Ramos (cell line): ENCODE measurements around the gene LHX6.

Experiments
- in situ Hi-C: fragments of 300-500 bp; cut with MboI; formaldehyde crosslinking; loops from one replicate; pipeline ENCODE4 v1.14.3; 2022; ENCODE audit warnings: low sequenced_read_pairs; ENCODE audit not compliant: unreplicated experiment

The LHX6 gene

DNA sequence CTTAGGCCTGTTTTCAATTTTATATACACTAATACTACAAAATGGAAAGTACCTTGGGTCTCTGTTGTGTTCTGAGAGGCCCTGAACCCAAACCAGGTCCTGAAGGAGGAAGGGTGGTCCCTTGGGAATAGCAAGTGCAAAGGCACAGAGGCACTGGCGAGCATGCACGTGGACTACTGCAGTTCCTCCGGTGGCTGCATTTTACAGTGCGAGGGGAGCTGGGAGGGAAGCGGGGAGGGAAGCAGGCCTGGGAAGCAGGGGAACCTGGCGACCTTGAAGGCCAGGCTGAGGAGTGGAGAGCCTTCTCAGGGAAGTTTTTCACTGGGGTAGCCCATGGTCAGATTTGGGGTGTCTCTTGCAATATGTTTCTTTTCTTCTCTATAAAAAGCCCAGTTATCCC lies 35.1 kb downstream of the LHX6 start:
- in situ Hi-C loops: no loop called here

DNA sequence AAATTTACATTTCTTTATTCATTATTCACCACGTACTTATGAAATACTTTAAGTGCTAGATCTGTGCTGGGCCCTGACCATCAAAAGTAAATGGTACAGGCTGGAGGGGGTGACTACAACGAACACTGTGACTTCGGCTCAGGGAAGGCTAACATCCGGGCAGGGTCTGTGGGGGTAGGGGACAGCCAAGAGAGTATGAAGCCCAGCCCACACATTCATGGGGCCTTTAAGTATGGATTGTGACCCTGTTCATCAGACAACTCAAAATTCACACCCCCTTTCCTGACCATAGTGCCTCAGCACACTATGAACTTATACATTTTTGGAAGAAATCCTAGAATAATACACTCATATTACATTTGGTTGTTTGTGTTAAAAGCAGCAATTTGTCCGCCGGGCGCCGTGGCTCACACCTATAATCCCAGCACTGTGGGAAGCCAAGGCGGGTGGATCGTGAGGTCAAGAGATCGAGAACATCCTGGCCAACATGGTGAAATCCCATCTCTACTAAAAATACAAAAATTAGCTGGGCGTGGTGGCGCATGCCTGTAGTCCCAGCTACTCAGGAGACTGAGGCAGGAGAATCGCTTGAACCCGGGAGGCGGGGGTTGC lies 35.7 kb downstream of the LHX6 start:
- in situ Hi-C loops: no loop called here

DNA sequence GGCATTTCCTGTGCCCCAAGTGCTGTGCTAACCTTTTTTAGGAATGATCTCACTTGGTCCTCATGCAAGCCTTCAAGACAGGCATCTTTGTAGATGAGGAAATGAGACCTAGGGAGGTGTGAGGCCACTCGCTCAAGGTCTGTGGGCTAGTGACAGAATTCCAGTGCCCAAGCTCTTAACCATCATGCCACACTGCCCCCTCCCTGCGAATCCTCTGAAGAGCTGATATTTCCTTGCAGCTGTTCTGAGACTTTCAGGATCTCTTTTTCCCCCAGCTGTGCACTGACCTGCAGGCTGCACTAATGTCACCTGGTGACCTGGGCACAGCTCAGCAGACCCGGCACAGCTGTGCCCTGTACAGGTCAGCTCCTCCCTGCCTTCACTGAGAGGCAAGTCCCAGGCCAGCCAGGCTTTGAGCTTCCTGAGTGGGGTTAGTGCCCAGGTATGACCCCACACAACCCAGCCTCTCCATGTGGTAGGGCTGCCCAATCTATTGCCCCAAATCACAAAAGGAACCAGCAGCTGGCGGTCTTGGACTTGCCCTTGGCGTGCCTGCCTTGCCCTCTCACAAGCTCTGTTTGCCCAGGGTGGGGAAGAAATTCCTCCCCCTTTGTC lies 36.4 kb downstream of the LHX6 start:
- in situ Hi-C loops: no loop called here

DNA sequence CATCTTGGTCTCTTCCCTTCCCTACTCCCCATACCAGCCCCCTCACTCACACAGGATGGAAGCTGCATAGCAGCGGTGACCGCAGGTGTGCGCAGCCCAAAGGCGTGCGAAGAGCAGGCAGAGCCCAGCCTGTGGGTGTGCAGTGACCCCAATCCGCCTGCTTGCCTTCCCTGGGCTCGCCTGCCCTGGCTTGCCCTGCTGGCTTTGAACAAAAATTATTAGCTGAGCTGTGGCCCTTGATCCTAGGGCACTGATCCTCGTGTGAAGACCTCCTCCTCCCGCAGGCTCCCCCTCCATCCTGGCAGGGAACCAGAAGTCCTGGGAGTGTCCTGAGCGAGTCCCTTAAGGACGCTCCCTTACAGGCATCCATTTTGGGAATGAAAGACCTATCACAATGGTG lies 37.2 kb downstream of the LHX6 start:
- in situ Hi-C loops: no loop called here

DNA sequence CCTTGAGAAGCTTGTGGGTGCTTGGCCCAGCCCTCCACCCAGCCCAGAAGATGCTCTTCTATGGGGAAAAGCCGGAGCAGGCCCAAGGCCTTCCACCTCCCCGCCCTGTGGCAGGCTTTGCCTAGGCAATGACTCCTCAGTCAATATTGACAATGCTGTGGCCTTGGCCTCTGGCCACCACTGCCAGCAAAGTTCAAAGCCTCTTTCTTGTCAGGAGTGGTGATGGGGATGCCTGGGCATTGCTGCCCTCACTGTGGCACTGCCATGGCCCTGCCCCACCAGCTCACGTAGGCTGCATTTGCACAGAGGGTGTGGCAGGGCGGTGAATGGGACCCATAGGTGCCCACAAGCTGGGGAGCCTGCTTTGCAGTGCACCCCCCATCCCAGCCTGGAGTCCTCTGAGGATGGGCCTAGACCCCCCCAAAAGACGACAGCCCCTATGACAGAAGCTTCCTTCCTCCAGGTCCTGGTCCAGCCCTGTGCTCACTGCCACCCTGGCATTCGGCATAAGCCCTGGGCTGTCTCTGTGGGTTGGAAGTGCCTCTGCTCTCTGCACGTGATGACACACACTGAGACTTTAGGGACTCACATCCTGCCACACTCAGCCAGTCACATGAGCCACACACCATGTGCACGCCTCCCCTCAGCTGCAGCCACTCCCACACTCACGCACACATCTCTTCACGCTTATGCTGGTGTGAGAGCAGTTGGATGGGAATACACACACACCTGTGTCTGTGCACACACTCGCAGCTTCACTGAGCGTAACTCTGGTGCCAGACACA lies 38.0 kb downstream of the LHX6 start:
- in situ Hi-C loops: no loop called here

DNA sequence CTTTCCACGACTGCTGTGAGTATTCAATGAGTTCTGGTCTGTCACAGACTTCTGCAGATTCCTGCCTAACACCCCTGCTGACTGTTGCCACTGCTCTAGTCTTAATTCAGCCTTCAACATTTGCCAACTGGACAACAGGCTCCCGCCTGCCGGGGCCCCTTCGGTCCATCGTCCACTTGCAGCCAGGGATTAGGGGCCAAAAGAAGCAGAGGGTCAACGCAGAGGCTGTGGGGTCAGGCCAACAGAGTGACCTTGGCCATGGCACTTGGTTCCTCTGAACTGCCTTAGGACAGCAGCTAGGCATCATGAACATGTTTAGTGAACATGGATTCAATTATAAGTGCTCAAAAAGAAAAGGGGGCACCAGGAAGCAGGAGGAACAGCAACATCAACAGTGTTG lies 40.4 kb downstream of the LHX6 start:
- in situ Hi-C loops: no loop called here

DNA sequence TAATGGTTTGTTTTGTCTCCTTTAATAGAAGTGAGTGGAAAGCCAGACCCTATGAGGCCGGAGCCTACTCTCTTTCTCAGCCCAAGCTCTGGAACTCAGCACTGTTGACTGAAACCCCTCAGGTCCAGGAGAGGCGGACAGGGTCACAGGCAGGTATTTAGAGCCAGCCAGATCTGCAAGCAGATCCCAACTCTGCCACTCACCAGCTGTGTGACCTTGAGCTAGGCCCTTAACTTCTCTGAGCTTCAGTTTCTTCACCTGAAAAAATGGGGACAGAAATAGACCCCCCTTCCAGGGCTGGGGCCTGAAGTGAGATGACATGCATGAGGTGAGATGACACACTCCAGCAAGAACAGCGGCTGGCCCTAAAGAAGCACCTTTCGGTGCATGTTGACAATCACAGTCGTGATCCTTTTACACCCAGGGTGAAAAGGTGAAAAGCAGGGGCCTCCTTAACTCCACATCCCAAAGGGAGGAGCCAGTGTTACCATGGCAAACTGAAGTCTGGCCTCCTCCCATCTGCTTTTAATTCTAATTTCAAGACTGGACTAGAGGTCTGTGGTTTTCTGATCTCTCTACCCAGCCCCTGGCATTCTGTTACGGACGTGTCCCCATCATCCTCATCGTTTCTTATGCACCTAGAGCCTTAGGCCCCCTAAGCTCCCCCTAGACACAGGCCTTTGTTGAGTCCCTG lies 41.8 kb downstream of the LHX6 start:
- in situ Hi-C loops: no loop called here

DNA sequence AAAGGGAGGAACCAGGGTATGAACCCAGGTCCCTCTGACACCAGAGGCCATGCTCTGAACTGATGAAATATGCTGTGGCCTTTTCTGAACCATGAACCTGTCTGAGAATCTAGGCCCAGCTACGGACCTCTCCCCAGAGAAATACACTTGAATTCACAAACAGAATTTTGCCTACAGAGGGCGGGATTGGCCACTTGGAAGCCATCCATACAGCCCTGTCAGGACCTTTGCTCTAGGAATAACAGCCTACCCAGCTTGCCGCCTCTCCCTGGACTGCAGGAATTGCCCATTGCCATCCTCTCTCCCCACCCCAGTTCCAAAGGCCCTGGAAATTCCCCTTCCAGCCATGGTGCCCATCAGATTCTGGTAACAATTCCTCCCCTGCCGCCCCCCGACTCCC lies 42.5 kb downstream of the LHX6 start:
- in situ Hi-C loops: no loop called here

DNA sequence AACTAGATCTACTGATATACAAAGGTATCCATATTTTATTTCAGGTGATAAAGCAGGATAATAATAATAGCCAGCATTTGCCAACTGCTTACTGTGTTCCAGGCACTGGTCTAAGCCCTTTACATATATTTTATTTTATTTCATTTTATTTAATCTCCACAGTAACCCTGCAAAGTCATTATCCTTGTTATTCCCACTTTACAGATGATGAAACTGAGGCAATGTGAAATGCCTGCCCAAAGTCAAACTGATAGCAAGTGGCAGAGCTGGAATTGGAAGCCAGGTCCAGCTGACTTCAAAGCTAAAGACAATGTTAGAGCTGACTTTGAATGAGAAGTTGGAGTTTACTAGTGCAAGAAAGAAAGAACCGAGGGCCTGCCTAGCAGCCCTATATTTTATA lies 44.2 kb downstream of the LHX6 start:
- in situ Hi-C loops: no loop called here

DNA sequence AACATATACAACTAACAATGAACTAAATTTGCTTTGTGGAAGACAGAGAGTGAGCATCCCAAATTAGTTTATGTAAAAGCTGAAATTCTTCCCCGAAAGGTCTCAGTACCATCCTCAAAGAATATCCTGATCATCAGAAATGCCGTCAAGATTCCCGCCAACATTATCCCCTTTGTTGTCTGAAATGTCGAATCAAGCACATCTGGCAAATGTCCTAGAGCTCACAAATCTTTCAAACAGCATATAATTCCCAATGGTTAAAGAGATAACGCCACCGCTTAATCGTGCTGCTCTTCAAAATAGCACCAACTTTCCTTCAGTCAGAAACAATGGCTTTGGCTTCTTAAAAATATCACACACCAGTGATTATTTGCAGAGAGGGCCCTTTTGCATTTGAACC lies 45.3 kb downstream of the LHX6 start:
- in situ Hi-C loops: no loop called here

DNA sequence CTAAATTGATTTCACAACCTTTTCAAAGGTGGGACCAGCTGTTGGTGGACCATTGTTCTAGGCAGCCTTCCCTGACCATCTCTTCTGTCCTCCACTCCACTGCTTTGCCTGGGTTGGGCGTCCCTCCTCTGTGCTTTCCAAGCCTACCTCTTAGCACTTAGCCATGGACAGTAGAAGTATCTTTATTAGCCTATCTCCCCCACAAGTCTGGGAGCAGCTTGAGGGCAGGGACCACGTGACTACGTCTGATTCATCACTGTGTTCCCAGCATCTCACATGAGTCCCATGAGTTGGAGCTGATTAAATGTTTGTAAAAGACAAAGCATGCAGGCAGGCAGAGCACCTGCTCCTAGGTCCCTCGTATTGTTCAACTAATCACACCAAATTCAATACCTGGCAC lies 48.1 kb downstream of the LHX6 start:
- in situ Hi-C loops: no loop called here

DNA sequence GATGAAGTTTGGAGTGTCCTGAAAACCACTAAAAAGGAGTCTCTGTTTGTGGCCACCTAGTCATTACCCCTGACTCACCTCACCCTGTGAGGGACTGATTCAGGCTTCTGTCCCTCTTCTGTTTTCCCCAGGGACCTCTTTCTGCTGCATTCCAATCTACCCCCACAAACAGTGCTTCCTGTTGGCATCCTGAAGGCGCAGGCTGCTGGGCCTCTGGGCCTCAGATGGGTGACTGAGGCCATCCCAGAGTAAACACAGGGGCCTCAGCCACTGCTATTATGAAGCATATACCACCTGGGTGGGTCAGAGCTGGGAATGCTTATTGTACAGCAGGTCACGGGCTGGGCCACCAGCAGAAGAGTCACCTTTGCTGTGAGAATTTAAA lies 49.1 kb downstream of the LHX6 start:
- in situ Hi-C loops: no loop called here

DNA sequence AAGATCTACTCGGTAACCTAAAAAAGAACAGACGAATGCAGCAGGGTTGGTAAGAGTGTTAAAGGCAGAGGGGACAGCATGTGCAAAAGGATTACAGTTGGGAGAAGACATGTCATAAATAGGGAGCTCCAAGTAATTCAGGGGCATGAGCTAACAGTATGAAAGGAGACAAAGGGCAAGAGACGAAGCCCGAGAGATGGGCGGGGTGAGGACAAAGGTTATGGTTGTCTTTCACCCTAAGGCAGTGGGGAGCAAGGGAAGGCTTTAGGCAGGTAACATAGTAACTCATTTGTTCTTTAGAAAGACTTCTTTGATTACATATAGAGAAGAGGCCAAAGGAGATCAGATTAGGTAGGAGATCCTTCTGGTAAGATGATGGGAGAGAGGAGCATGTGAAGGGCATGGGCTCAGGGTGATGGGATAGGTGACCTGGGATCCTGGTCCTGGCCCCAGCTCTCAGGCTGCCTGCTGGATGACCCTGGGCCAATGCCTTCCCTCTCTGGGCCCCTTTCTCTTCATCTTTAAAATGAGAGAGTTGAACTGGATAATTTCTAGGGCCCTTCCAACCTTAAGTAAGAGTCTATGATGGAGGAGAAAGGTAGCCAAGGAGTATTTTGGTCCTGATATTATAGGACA lies 49.6 kb downstream of the LHX6 start:
- in situ Hi-C loops: no loop called here

DNA sequence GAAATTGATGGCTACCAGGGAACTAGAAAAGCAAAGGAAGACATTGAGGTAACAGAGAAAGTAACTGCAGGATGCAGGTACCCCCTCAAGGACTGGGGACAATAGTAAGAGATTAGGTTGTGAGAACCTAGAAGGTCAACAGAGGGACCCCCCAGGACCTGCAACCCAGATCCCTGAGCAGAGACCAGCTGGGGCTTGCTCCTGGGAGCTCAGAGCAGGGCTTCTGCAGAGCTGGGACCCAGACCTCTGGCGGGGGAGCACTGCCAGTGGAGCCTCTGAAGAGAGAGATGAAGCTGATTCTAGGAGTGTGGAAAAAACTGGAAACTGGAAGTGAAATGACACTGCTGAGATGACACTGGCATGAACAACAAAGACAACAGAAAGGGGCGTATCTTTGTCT lies 51.8 kb downstream of the LHX6 start:
- in situ Hi-C loops: no loop called here

DNA sequence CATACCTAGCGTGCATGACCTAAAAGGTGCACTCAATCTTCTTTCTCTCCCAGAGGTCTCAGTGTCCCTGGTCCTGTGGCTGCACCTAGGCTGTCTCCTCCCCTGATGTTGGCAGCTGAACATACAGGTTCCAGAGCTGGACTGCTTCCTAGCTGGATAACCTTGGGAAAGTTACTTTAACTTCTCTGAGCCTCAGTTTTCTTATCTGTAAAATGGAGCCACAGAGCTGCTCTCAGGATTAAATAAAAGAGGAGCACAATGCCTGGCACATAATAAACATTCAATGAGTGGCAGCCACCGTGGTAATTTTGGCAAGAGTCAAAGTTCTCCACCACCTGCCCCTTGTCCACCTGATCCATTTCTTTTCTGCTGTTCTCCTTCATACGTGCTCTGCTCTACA lies 55.1 kb downstream of the LHX6 start:
- in situ Hi-C loops: no loop called here

DNA sequence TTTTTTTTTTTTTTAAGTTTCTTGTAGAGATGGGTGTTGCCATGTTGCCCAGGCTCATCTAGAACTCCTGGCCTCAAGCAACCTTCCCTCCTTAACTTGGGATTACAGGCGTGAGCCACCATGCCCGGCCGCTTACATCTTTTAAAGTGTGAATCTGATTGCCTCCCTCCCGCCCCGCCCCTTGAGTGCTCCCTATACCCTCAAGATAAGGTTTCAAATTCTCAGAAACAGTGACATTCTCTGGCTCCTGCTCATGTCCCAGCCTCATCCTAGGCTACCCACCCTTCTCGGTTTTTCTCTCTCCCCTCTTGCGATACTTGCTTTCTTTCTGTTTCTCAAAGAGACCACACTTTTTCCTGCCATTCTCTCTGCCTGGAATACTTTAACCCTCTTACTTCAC lies 56.6 kb downstream of the LHX6 start:
- in situ Hi-C loops: no loop called here

DNA sequence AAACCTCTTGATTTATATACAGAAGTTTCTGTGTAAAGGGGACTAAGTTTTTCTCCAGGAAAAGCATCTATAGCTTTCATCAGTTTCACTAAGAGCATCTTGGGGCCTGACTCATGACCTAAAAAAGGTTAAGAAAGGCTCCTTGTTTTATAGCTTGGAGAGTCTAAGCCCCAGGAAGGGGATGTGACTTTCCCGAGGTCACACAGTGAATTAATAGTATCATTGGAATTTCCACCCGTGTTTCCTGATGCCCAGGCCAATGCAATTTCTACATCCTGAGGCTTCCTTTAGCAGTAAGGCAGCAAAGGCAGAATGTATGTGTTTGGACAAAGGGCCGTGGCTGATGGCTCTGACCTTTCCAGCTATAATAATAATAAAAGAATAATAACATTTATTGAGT lies 60.4 kb downstream of the LHX6 start:
- in situ Hi-C loops: no loop called here

DNA sequence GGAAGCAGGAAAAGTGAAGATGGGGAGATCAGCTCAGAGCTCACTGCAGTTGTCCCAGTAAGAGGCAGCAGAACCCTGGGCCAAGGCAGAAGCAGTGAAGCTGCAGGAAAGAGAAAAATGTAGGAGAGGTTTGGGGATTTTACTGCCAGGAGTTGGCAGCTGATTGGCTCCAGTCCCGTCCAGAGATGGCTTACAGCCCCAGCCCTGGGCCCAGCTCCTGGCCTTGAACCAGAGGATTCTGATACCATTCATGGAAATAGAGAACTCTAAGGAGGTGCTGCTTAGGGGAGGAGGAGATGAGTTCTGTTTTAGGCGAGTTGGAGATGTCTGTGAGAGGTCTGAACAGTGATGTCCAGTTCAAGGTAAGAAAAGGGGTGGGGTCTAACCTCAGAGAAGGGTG lies 64.5 kb downstream of the LHX6 start:
- in situ Hi-C loops: no loop called here

DNA sequence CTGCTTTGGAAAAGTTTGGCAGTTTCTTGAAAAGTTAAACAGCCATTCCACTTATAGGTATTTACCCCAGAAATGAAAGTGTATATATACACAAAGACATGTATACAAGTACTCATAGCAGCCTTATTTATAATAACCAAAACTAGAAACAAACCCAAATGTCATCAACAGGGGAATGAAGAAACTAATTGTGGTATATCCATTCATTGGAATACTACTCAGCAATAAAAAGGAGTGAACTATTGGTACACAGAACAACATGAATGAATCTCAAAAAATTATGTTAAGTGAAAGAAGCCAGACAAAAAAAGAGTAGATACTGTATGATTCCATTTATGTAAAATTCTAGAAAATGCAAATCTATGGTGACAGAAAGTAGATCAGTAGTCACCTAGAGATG lies 66.3 kb downstream of the LHX6 start:
- in situ Hi-C loops: no loop called here

DNA sequence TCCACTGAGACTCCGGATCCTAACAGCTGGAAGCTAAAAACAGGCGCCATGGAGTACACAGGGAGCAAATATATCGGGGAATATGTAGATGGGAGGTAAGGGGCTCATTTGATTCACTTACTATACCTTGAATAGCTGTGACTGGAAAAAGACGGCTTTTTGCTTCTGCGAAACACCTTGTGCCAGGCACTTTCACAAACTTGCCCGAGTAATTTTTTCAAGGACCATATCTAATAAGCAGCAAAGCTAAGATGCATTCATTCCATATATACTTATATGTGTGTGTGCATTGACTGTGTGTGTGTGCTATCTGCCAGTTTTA lies 68.9 kb downstream of the LHX6 start:
- in situ Hi-C loops: no loop called here
